Loucy (cell line): ENCODE results near the gene COL27A1.

Experiments
- H2AFZ ChIP-seq: fragments of 200-600 bp; sonication (generic); 2 replicates; pipeline ENCODE4 v1.6.0; 2016; ENCODE audit warnings: antibody characterized with exemption, mild to moderate bottlenecking, low read length, moderate library complexity
- H3F3A ChIP-seq: fragments of 200-600 bp; 2 replicates; pipeline ENCODE4 v1.6.0; 2016; ENCODE audit warnings: antibody characterized with exemption, low read depth, mild to moderate bottlenecking
- H3K27me3 ChIP-seq: fragments of 200-600 bp; sonication (generic); 2 replicates; pipeline ENCODE4 v1.6.1; 2014; ENCODE audit warnings: low read length, mild to moderate bottlenecking; ENCODE audit not compliant: insufficient read depth, poor library complexity, severe bottlenecking
- H3K36me3 ChIP-seq: fragments of 200-600 bp; sonication (generic); 2 replicates; pipeline ENCODE4 v1.6.1; 2016; ENCODE audit warnings: low read length; ENCODE audit not compliant: insufficient read depth
- H3K4me1 ChIP-seq: fragments of 200-600 bp; sonication (generic); 2 replicates; pipeline ENCODE4 v1.5.1; 2014; ENCODE audit warnings: low read length, mild to moderate bottlenecking; ENCODE audit not compliant: insufficient read depth, poor library complexity, severe bottlenecking
- H3K4me2 ChIP-seq: fragments of 200-600 bp; sonication (generic); 2 replicates; pipeline ENCODE4 v1.6.0; 2014; ENCODE audit warnings: antibody characterized with exemption, low read length, low read depth, mild to moderate bottlenecking; ENCODE audit not compliant: poor library complexity, severe bottlenecking
- H3K4me3 ChIP-seq: fragments of 200-600 bp; sonication (generic); 2 replicates; pipeline ENCODE4 v1.5.1; 2014; ENCODE audit warnings: low read length, mild to moderate bottlenecking, mixed read lengths; ENCODE audit not compliant: poor library complexity, severe bottlenecking
- H3K79me2 ChIP-seq: fragments of 200-600 bp; sonication (generic); 2 replicates; pipeline ENCODE4 v1.6.1; 2014; ENCODE audit warnings: low read length; ENCODE audit not compliant: insufficient read depth
- H3K9ac ChIP-seq: fragments of 200-600 bp; sonication (generic); 2 replicates; pipeline ENCODE4 v1.6.0; 2014; ENCODE audit warnings: mild to moderate bottlenecking, low read depth, low read length, moderate library complexity; ENCODE audit not compliant: poor library complexity, severe bottlenecking
- H3K9me2 ChIP-seq: fragments of 200-600 bp; sonication (generic); replicated peaks from 2 replicates; pipeline ENCODE4 v1.6.1; 2016; ENCODE audit warnings: low read depth, low read length, mixed read lengths
- H3K9me3 ChIP-seq: fragments of 200-600 bp; sonication (generic); 2 replicates; pipeline ENCODE4 v1.6.1; 2014; ENCODE audit warnings: mild to moderate bottlenecking, antibody characterized with exemption, low read length, low read depth; ENCODE audit not compliant: insufficient read depth
- H4K20me1 ChIP-seq: fragments of 200-600 bp; sonication (generic); 2 replicates; pipeline ENCODE4 v1.6.0; 2014; ENCODE audit warnings: antibody characterized with exemption, low read length, mild to moderate bottlenecking; ENCODE audit not compliant: insufficient read depth, poor library complexity, severe bottlenecking
- CTCF ChIP-seq: fragments of 200-600 bp; sonication (generic); conservative IDR thresholded peaks from 2 replicates; pipeline ENCODE4 v1.5.1; 2014; ENCODE audit warnings: mild to moderate bottlenecking, antibody characterized with exemption, low read length
- EZH2phosphoT487 ChIP-seq: fragments of 200-600 bp; IDR thresholded peaks from 2 replicates; pipeline ENCODE4 v1.6.1; 2018; ENCODE audit warnings: antibody characterized with exemption, mild to moderate bottlenecking, moderate library complexity, borderline replicate concordance

The COL27A1 gene

GRCh38 chr9:114233491-114234185 is 78.3 kb downstream of the COL27A1 start:
- no peak overlapping the region for H2AFZ ChIP-seq
- no peak overlapping the region for H3K9ac ChIP-seq
- no peak for TF ChIP-seq EZH2phosphoT487
- TF ChIP-seq CTCF, result no peak
- H3K9me2 ChIP-seq, result no peaks in the 10 kb centered on the region
- H3K36me3 ChIP-seq, result no peaks in the 10 kb centered on the region
- H3K4me3 ChIP-seq, result no peak overlapping the region
- no peaks in the 10 kb centered on the region for H4K20me1 ChIP-seq
- H3K9me3 ChIP-seq, result no peaks in the 10 kb centered on the region
- no peaks in the 10 kb centered on the region for H3K27me3 ChIP-seq
- H3F3A ChIP-seq, result no peaks in the 10 kb centered on the region
- H3K4me1 ChIP-seq, result no peaks in the 10 kb centered on the region
- H3K4me2 ChIP-seq, result no peak overlapping the region
- no peaks in the 10 kb centered on the region for H3K79me2 ChIP-seq

- no peaks in the 10 kb centered on the region for H3K36me3 ChIP-seq
Observed at GRCh38 chr9:114235033-114235661, 79.8 kb downstream of the COL27A1 start.

GRCh38 chr9:114236391-114237138 is 81.2 kb downstream of the COL27A1 start:
- Histone ChIP-seq H2AFZ (no peak overlapping the region), H3K4me3 (no peak overlapping the region), H3K36me3 (no peaks in the 10 kb centered on the region)

More at GRCh38 chr9:114235033-114235661, 79.8 kb downstream of the COL27A1 start:
- no peaks in the 10 kb centered on the region for H3K4me1 ChIP-seq
- no peaks in the 10 kb centered on the region for H4K20me1 ChIP-seq
- no peaks in the 10 kb centered on the region for H3K27me3 ChIP-seq
- H3K79me2 ChIP-seq, result no peaks in the 10 kb centered on the region
- no peaks in the 10 kb centered on the region for H3F3A ChIP-seq
- no peaks in the 10 kb centered on the region for H3K9me3 ChIP-seq
- no peak overlapping the region for H3K9ac ChIP-seq
- H2AFZ ChIP-seq, result no peak overlapping the region
- TF ChIP-seq CTCF (no peak), EZH2phosphoT487 (no peak)
- no peak overlapping the region for H3K4me2 ChIP-seq
- no peak overlapping the region for H3K4me3 ChIP-seq
- no peaks in the 10 kb centered on the region for H3K9me2 ChIP-seq

More at GRCh38 chr9:114236391-114237138, 81.2 kb downstream of the COL27A1 start:
- H3K9ac ChIP-seq, result no peak overlapping the region
- no peaks in the 10 kb centered on the region for H3K4me1 ChIP-seq
- no peaks in the 10 kb centered on the region for H3K27me3 ChIP-seq
- no peak for TF ChIP-seq CTCF
- no peak for TF ChIP-seq EZH2phosphoT487
- no peaks in the 10 kb centered on the region for H3K9me2 ChIP-seq
- H3K9me3 ChIP-seq, result no peaks in the 10 kb centered on the region
- H3K4me2 ChIP-seq, result no peak overlapping the region
- no peaks in the 10 kb centered on the region for H3K79me2 ChIP-seq
- no peaks in the 10 kb centered on the region for H3F3A ChIP-seq
- H4K20me1 ChIP-seq, result no peaks in the 10 kb centered on the region
